Measurements from ENCODE around the gene RPS13. TPM values are rescaled to one million over a fixed set of nuclear protein-coding genes. Genes with fewer than 3 reads are reported as not detected.

The RPS13 gene
- total and polyA plus RNA-seq, 9 of the 15 experiments (the other 6 are each of a cell fraction or from before 2014, with no cell fraction given), result 1,267 to 3,714 (median 1,762) TPM

- peak overlapping the region; percentile 70; the same call in 1 of the 2 replicates for H2AFZ ChIP-seq (ENCODE audit: low read depth, low read length)
- H3K36me3 ChIP-seq (ENCODE audit: control insufficient read depth, insufficient read depth, low read length), result peaks cover 39% of the 10 kb centered on the region
- POLR2A ChIA-PET, result interaction anchor here (0.7 to 3.9 kb wide), 14 partner anchors 9 to 499 kb away, joined by 3 to 29 read pairs (median 4); partner anchors contain the start of gene PLEKHA7
- H3K9me1 ChIP-seq (ENCODE audit: control insufficient read depth, insufficient read depth, low read length), result no peaks in the 10 kb centered on the region
- peak overlapping the region; percentile 83 for H3K4me3 ChIP-seq
- H3K4me2 ChIP-seq (ENCODE audit: insufficient read depth, low read length), result peak overlapping the region; percentile 93
- peaks cover 6 to 17% of the 10 kb centered on the region in 2 experiments; a peak in 3 of 5 replicates for H3K4me1 ChIP-seq (replicated peaks in 1 of 2; ENCODE audit: control insufficient read depth in 2 of 2, insufficient read depth in 2 of 2, low read length in 2 of 2)
- H3K27ac ChIP-seq (ENCODE audit: extremely low read depth, low read depth, low read length), result peak overlapping the region; percentile 96
- intact Hi-C loops (cut with micrococcal nuclease) (loop anchor here (10.0 kb wide), 1 partner anchor 252 kb away; no protein-coding TSS in a partner anchor), in situ Hi-C loops (cut with MboI) (no loop called here)
- no peak for FAIRE-seq
- no peaks in the 10 kb centered on the region for H3K9me3 ChIP-seq (replicated peaks; ENCODE audit: control insufficient read depth, insufficient read depth, low read depth, low read length)
- H3K79me2 ChIP-seq (ENCODE audit: control insufficient read depth, insufficient read depth, low read length), result peaks cover 46% of the 10 kb centered on the region
- TF ChIP-seq STAT6 (CRISPR knock-in tag; IDR thresholded peaks at IDR 0.05) (0 out of 2 replicates have a peak, but pooled peaks have one; percentile 29), FOXA3 (CRISPR knock-in tag; conservative IDR thresholded peaks at IDR 0.05 in 1 of 2, IDR thresholded peaks at IDR 0.05 in 1 of 2) (0 out of 4 replicates have a peak, but pooled peaks of 1 of the 2 experiments have one; percentile 15), SUPT5H (IDR thresholded peaks at IDR 0.05) (0 out of 2 replicates have a peak, but pooled peaks have one; percentile 1), ATF3 (IDR thresholded peaks at IDR 0.05) (no peak), ATF3 (CRISPR knock-in tag; conservative IDR thresholded peaks at IDR 0.05) (0 out of 2 replicates have a peak, but pooled peaks have one; percentile 36), E2F1 (CRISPR knock-in tag; IDR thresholded peaks at IDR 0.05) (0 out of 2 replicates have a peak, but pooled peaks have one; percentile 19), HDAC1 (IDR thresholded peaks at IDR 0.05) (0 out of 4 replicates have a peak, but pooled peaks of 1 of the 2 experiments have one; percentile 9), KAT7 (CRISPR knock-in tag; IDR thresholded peaks at IDR 0.05; ENCODE audit: borderline replicate concordance) (peak; percentile 12; the same call in 1 of the 2 replicates), RCOR1 (IDR thresholded peaks at IDR 0.05; ENCODE audit: borderline replicate concordance in 1 of 2, low read depth in 2 of 2, low read length in 2 of 2) (no peak), SIN3A (IDR thresholded peaks at IDR 0.05; ENCODE audit: borderline replicate concordance in 2 of 2, control insufficient read depth in 1 of 2, low read depth in 2 of 2, low read length in 2 of 2) (0 out of 4 replicates have a peak, but pooled peaks of 1 of the 2 experiments have one; percentile 14), COPS2 (conservative IDR thresholded peaks at IDR 0.05) (no peak), RBFOX2 (IDR thresholded peaks at IDR 0.05; ENCODE audit: low read depth, low read length) (no peak), FIP1L1 (IDR thresholded peaks at IDR 0.05; ENCODE audit: low read depth, low read length, poor library complexity, severe bottlenecking) (no peak), POLR2A (conservative IDR thresholded peaks at IDR 0.05) (peak; percentile 6; the same call in 1 of the 2 replicates), HNRNPL (IDR thresholded peaks at IDR 0.05; ENCODE audit: low read depth, low read length) (peak; percentile 50)
- no TSS peak for BruUV-seq (replicated peaks)
- WGBS (ENCODE audit: insufficient coverage, low coverage, missing lambda C conversion rate), result under 1% methylated on average over 14 of the region's 15 CpGs
- H4K20me1 ChIP-seq (replicated peaks; ENCODE audit: control insufficient read depth, insufficient read depth, low read length), result no peaks in the 10 kb centered on the region
- CTCF ChIA-PET (ENCODE audit: low intra/inter-chr PET ratio), result no interaction called here
- DNase-seq (ENCODE audit: extremely low read depth in 1 of 4, low spot score in 3 of 4), result peak in 1 of 4 experiments; percentile 24
- H3K9ac ChIP-seq (ENCODE audit: insufficient read depth in 1 of 2, low read depth in 2 of 2, low read length in 2 of 2), result peak overlapping the region; percentile 99
- H3K27me3 ChIP-seq (ENCODE audit: control insufficient read depth in 2 of 2, insufficient read depth in 2 of 2, low read length in 2 of 2), result no peaks in the 10 kb centered on the region
- peak; percentile 2; the same call in 2 of the 3 replicates for ATAC-seq
Observed at GRCh38 chr11:17076517-17077239, 789 bp downstream of the RPS13 start.
